ENCODE data around the gene PYDC1.
"Not testable (repeated sequence)": the region's sequence is repeated elsewhere in the genome, so short reads cannot be mapped to it uniquely, and the experiment has no call there.

PYDC1 gene

DNA sequence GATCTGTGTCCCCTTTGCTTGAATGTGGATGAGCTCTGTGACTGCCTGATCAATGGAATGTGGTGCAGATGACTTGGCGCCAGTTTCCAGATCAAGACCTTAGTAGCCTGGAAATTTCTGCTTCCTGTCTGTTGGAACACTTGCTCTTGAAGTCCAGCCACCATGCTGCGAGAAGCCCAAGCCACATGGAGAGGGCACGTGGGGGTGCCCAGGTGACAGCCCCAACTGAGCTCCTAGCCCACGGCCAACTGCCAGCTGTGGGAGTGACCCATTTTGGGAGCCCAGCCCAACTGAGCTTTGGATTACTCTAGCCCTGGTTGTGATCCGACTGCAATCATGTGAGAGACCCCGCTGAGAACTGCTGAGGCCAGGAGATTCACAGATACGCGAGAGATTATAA is 39.5 kb upstream of the PYDC1 start:
- DNase-seq (ENCODE audit: extremely low read depth, insufficient read length) = no peak
- Histone ChIP-seq H3K4me3 (replicated peaks; ENCODE audit: low read depth, low read length) (no peak overlapping the region), H3K36me3 (ENCODE audit: control insufficient read depth, insufficient read depth, low read length) (no peaks in the 10 kb centered on the region), H3K27me3 (replicated peaks; ENCODE audit: control insufficient read depth, insufficient read depth, low read length) (no peaks in the 10 kb centered on the region)
- TF ChIP-seq, protein P1, sequence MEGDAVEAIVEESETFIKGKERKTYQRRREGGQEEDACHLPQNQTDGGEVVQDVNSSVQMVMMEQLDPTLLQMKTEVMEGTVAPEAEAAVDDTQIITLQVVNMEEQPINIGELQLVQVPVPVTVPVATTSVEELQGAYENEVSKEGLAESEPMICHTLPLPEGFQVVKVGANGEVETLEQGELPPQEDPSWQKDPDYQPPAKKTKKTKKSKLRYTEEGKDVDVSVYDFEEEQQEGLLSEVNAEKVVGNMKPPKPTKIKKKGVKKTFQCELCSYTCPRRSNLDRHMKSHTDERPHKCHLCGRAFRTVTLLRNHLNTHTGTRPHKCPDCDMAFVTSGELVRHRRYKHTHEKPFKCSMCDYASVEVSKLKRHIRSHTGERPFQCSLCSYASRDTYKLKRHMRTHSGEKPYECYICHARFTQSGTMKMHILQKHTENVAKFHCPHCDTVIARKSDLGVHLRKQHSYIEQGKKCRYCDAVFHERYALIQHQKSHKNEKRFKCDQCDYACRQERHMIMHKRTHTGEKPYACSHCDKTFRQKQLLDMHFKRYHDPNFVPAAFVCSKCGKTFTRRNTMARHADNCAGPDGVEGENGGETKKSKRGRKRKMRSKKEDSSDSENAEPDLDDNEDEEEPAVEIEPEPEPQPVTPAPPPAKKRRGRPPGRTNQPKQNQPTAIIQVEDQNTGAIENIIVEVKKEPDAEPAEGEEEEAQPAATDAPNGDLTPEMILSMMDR (IDR thresholded peaks at IDR 0.05; ENCODE audit: insufficient read depth, low read length, poor library complexity, severe bottlenecking) = no peak

GRCh38 chr16:31253642-31254045 is 36.7 kb upstream of the PYDC1 start:
- TF ChIP-seq, protein P1 (IDR thresholded peaks at IDR 0.05; ENCODE audit: insufficient read depth, low read length, poor library complexity, severe bottlenecking) = no peak
- no peaks in the 10 kb centered on the region for H3K36me3 ChIP-seq (ENCODE audit: control insufficient read depth, insufficient read depth, low read length)
- DNase-seq (ENCODE audit: extremely low read depth, insufficient read length) = no peak
- H3K27me3 ChIP-seq (replicated peaks; ENCODE audit: control insufficient read depth, insufficient read depth, low read length) = no peaks in the 10 kb centered on the region
- no peak overlapping the region for H3K4me3 ChIP-seq (replicated peaks; ENCODE audit: low read depth, low read length)

- TF ChIP-seq, protein P1 (IDR thresholded peaks at IDR 0.05; ENCODE audit: insufficient read depth, low read length, poor library complexity, severe bottlenecking) = no peak
- no peaks in the 10 kb centered on the region for H3K36me3 ChIP-seq (ENCODE audit: control insufficient read depth, insufficient read depth, low read length)
- no peaks in the 10 kb centered on the region; the same call in 1 of the 2 replicates for H3K27me3 ChIP-seq (replicated peaks; ENCODE audit: control insufficient read depth, insufficient read depth, low read length)
- H3K4me3 ChIP-seq (replicated peaks; ENCODE audit: low read depth, low read length) = no peak overlapping the region
- no peak for DNase-seq (ENCODE audit: extremely low read depth, insufficient read length)
Observed at GRCh38 chr16:31251435-31251834, 34.5 kb upstream of the PYDC1 start.

DNA sequence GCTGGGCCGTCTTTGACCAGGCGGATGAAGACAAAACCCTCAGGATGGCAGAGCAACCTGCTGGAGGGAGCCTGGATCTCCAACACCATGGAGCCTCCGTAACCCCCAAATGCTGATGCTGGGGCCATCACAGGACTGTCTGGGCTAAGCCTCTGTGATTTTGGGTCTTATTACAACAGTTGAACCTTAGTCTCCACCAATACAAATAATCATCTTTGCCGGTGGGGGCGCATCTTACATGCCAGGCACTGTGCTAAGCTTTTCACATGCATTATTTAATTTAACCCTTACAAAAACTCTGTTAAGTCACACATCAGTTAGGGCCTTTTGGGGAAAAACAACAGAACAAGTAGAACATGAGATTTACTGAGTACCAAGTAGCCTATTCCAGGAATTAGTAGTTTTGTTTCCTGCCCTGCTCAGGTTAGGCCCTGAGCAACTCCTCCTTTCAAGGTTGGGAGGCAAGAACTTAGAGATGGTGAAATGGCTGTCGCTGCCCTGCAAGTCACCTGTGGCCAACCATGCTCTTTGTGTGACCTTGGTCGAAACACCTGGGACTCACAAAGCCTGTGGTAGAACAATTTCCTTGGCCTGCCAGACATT is 33.9 kb upstream of the PYDC1 start:
- no peak for DNase-seq (ENCODE audit: extremely low read depth, insufficient read length)
- H3K27me3 ChIP-seq (replicated peaks; ENCODE audit: control insufficient read depth, insufficient read depth, low read length) = no peaks in the 10 kb centered on the region; the same call in 1 of the 2 replicates
- TF ChIP-seq, protein P1 (IDR thresholded peaks at IDR 0.05; ENCODE audit: insufficient read depth, low read length, poor library complexity, severe bottlenecking) = no peak
- H3K36me3 ChIP-seq (ENCODE audit: control insufficient read depth, insufficient read depth, low read length) = no peaks in the 10 kb centered on the region
- no peak overlapping the region for H3K4me3 ChIP-seq (replicated peaks; ENCODE audit: low read depth, low read length)

DNA sequence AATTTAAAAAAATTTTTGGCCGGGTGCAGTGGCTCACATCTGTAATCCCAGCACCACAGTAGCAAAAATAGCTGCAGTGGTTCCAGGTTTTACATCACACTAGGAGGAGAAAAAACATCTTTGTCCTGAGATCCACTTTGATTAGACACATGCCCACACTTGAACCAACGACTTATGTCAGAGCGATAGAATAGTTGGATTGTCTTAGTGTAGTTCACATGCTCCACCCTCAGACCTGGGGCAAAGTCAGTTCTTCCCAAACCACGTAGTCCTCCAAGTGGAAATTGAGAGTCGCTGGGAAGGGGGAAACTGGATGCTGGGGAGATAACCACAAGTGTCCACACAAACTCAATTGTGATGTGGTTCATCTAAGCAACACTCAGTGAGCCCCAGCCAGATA is 31.4 kb upstream of the PYDC1 start:
- TF ChIP-seq, protein P1 (IDR thresholded peaks at IDR 0.05; ENCODE audit: insufficient read depth, low read length, poor library complexity, severe bottlenecking) = no peak
- Histone ChIP-seq H3K36me3 (ENCODE audit: control insufficient read depth, insufficient read depth, low read length) (no peaks in the 10 kb centered on the region), H3K27me3 (replicated peaks; ENCODE audit: control insufficient read depth, insufficient read depth, low read length) (no peaks in the 10 kb centered on the region; the same call in 1 of the 2 replicates), H3K4me3 (replicated peaks; ENCODE audit: low read depth, low read length) (no peak overlapping the region)
- no peak for DNase-seq (ENCODE audit: extremely low read depth, insufficient read length)

- H3K4me3 ChIP-seq (replicated peaks; ENCODE audit: low read depth, low read length) = no peak overlapping the region
- no peak for DNase-seq (ENCODE audit: extremely low read depth, insufficient read length)
- H3K36me3 ChIP-seq (ENCODE audit: control insufficient read depth, insufficient read depth, low read length) = no peaks in the 10 kb centered on the region
- TF ChIP-seq, protein P1 (IDR thresholded peaks at IDR 0.05; ENCODE audit: insufficient read depth, low read length, poor library complexity, severe bottlenecking) = no peak
- H3K27me3 ChIP-seq (replicated peaks; ENCODE audit: control insufficient read depth, insufficient read depth, low read length) = no peaks in the 10 kb centered on the region; the same call in 1 of the 2 replicates
Observed at GRCh38 chr16:31246296-31246695, 29.4 kb upstream of the PYDC1 start.

- DNase-seq (ENCODE audit: extremely low read depth, insufficient read length); H3K4me3 ChIP-seq (replicated peaks; ENCODE audit: low read depth, low read length); H3K36me3 ChIP-seq (ENCODE audit: control insufficient read depth, insufficient read depth, low read length); H3K27me3 ChIP-seq (replicated peaks; ENCODE audit: control insufficient read depth, insufficient read depth, low read length): not testable (repeated sequence)
Observed at GRCh38 chr16:31245598-31245997, 28.7 kb upstream of the PYDC1 start.

All from GM06990 (cell line).